ENCODE data around the gene C1GALT1.
"Not testable (repeated sequence)": the region's sequence is repeated elsewhere in the genome, so short reads cannot be mapped to it uniquely, and the experiment has no call there.

C1GALT1 gene

DNA sequence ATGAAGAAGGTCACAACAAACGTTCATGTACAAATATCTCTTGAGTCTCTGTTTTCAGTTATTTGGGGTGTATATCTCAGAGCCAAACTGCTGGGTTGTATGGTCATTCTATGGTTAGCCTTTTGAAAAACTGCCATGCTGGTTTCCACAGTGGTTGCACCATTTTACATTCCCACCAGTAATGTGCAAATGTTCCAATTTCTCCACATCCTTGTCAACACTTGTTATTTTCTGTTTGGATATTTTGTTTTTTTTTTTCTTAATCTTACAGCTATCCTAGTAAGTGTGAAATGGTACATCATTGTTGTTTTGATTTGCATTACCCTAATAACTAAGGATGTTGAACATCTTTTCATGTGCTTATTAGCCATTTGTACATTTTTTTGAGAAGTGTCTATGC lies 13.0 kb upstream of the C1GALT1 start:
- DNase-seq (ENCODE audit: low read depth, low spot score), result no peak

DNA sequence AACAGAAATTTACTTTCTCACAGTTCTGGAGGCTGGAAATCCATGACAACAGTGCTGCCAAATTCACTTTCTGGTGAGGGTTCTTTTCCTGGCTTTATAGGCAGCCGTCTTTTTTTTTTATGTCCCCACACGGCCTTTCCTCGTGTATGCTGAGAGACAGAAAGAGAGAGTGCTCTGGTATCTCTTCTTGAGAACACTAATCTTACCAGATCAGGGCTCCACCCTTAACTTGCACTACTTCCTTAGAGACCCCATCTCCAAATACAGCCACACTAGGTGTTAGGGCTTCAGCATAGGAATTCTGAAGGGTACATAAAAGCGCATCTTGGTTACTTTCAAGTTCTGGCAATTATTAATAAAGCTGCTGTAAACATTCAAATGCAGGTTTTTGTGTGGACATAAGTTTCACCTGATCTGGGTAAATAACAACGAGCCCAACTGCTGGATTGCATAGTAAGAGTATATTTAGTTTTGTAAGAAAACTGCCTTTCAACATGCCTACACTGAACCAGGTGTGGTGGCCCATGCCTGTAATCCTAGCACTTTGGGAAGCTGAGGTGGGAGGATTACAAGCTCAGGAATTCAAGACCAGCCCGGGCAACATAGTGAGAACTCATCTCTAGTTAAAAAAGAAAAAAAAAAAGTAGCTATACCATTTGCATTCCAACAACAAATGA lies 8.2 kb upstream of the C1GALT1 start:
- no peak for DNase-seq (ENCODE audit: low read depth, low spot score)

DNA sequence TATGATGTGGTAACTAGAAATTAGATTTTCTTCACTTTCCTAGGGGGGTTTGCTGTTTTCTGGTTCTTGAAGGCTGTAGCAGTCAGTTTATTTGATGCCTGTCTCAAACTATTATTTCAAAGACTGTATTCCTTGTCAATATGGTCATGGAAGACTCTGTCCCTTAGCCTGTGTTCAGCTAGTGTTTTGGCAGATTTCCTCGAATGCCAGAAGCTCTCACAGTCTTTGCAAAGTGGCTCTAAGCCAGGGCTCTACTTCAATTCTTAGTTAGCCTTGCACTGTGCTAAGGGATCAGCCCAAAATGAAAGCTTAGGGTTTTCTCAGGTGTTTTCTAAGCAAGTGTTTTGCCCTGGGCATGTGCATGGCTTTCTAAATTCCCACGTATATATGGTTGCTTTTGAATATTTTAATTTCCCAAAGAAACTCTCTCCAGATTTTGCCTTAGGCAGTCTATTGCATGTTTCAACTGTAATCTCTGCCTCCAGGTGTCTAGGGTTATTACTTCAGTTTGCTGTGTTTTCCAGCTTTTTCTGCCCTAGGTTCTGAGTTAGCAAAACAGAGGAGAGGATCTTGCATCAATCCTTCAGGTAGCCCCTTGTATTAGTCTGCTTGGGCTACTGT lies 7.2 kb upstream of the C1GALT1 start:
- DNase-seq (ENCODE audit: low read depth, low spot score), result no peak

DNA sequence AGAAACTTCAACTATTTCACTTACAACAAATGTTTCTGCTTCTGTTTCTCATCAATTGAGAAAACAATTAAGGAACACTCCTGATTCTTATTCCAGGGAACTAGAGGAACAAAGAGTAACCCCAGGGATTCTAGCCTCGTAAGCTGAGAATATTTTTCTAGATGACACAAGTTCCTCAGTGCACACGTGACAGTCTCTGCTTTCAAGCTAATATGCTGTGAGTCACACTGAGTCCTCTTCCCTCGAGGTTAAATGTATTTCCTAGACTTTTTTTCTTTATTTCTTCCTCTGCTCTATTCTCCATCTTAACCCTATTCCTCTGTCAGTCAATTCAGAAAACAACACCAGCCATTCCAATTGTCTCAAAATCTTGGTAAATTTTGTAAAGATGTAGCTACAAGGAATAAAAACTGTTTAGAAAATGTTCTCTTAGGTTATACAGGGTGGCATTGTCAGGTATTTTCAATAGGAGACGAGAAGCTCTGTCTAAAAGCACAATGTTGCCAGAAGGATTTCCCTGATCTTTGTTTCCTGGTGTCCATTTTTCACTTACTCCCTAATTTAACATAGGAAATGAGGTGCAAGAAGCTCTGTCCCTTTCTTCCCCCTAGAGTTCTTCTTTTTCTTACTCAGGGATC lies 5.8 kb upstream of the C1GALT1 start:
- DNase-seq (ENCODE audit: low read depth, low spot score), result no peak

DNA sequence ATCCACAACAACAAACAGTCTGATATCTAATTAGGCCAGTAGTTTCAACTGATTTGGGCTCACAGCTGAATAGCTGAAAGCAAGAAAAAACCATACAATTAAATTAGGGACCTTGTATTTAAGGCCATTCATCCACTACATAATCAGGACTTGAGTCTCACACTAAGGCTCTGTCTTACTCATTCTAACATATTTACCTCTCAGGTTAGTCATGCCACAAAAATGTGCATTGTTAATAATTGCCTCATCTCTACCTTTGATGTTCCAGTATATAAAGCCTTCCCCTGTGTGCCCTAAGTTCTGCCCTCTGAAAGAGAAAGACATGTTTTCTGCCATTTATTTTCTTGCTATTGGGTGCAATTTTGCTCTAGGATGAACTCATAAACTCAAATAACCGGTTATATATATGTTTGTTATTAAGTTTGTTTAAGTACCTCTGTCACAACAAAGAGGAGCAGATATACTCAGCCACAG lies 5.3 kb upstream of the C1GALT1 start:
- DNase-seq (ENCODE audit: low read depth, low spot score), result no peak

DNA sequence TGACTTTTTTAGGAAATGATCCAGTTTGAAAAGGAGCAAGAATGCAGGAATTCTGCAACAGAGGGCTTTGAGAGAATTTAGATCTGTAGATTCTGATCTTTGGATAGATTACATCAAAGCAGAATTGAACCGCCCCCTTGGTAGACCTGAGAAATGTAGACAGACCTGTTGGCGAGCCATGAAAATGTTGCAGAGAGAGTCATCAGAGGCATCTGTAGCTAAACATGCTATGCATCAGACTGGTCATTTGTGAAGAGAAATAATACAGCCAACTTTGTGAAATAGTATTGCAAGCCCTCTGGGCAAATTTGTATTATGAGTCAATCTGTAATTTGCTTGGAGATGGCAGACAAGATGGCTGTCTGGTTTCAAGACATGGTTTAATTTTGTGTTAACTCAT lies 4.3 kb upstream of the C1GALT1 start:
- peak; percentile 25 for DNase-seq (ENCODE audit: low read depth, low spot score)

DNA sequence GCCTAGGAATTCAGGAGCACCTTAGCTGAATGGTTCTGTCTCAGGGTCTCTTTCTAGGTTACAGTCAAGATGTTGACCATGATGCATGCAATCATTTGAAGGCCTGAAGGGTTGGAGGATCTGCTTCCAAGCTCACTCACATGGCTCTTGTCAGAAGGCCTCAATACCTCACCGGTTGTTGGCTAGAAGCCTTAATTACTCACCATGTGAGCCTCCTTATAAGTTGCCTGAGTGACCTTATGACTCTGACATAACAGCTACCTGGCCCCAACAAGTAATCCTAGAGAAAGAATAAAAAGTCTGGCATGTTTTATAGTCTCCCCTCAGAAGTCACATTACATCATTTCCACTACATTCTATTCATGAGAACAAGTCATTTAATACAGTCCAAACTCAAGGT lies 3.4 kb upstream of the C1GALT1 start:
- DNase-seq (ENCODE audit: low read depth, low spot score), result no peak

DNA sequence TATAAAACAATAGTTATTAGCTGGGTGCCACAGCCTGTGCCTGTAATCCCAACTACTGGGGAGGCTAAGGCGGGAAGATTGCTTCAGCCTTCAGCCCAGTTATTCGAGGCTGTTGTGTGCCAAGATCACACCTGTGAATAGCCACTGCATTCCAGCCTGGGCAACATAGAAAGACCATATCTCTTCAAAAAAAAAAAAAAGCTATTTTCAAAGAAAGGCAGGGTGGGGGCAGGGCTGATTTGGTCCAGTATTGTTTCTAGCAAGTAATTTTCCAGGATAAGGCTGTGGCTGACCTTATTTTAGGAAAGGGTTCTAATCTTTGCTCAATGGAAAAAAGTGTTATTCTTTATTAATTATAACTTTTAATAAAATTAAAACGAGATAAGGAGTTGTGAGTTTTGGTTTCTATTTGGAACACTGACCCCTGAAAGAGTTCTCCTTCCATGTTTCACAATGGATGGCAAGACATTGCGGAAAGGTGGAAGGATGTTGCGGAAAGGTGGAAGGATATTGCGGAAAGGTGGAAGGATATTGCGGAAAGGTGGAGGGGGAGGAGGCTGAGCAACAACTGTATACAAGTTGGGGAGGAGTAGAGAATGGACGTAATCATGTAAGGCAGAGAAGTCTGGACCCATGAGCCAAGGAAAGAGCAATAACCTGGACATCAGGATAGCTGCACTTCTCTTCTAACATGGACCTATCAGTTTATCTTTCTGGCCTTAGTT lies 1.5 kb upstream of the C1GALT1 start:
- DNase-seq (ENCODE audit: low read depth, low spot score), result no peak

DNA sequence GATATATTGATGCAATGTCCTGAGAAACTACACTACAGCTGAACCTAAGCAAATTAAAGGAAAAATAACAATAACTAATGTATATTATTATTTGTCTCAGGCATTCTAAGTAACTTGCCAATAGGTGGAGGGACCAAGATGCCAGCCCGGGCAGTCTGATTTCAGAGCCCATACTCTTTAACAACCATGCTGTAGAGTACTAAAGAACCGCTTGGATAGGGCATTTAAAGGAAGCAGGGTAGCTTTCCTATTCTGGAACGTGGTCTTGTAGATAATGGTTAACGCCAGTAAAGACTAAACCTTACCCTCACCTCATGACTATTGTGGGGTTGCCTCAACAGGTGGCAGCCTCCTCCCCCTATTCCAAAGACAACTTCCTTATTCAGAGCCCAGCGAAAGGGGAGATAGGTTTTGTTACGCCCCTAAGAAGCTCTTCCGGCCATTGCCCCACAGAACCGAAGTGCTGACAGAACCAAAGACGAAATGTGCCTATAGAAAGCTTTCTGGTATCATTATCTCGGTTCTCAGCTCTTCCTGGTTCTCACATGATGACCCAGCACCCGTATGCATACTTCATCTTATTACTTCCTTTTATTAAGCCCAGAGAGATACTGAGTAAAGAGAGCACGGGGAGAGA lies 707 bp upstream of the C1GALT1 start:
- no peak for DNase-seq (ENCODE audit: low read depth, low spot score)

DNA sequence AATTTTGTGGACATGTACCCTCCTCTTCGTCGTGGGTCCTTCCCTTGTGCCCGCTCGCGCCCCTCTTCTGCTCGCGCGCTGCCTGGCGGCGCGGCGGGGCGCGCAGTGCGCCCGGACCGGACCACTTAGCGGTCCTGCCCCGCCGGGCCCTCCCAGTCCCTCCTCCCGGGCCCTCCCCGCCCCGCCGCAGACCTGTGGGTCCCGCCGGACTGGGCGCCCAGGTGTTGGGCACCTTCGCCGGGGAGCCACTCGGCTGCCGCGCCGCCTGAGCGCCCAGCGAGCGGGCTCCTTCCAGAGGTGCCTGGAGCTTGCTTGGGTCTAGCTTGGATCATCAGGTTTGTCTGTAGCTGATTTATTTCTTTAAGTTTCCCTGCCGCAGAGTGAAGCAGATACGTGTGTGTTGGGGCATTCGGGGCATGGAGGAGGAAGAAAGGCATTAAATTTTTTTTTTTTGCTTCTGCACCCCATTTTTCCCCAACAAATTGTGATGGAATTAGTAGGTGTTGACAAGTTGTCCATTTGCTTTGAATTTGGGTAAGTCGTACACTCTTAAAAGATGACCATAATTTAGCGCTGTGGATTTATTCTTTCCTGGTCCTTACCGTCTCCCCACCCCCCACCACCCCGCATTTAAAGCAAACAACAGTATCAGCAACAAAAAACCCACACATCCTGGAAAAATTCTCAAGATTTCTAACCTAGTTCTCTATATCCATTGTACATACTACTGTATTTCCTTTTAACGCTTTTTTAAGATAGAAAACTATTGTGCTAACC lies 905 bp downstream of the C1GALT1 start:
- no peak for DNase-seq (ENCODE audit: low read depth, low spot score)

DNA sequence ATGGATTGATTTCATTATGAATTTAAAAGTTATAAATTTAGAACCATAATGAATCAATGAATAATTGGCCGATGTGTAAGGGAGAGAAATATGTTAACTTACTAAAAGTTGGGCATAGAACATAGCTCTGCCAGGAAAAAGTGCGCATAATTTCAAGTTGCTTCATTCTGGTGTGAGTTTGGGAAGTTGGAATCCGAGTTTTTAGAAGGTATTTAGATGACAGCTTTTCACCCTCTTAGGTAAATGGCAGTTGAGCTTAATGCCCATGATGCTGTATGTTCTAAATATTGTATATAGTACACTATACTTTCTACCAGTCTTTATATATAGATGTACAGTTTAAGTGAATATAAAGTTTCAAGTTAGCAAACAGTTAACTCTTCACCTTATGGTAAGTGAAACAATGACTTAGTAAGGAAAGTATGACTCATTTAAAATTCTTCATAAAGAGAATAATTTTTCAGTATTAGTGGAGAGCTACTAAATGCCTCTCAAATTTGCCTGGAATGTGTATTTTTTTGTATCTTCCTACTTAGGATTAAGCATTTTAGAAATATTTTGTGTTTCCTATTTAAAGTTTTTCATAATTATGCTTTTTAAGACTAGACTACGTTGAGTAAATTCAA lies 1.6 kb downstream of the C1GALT1 start:
- DNase-seq (ENCODE audit: low read depth, low spot score), result no peak

DNA sequence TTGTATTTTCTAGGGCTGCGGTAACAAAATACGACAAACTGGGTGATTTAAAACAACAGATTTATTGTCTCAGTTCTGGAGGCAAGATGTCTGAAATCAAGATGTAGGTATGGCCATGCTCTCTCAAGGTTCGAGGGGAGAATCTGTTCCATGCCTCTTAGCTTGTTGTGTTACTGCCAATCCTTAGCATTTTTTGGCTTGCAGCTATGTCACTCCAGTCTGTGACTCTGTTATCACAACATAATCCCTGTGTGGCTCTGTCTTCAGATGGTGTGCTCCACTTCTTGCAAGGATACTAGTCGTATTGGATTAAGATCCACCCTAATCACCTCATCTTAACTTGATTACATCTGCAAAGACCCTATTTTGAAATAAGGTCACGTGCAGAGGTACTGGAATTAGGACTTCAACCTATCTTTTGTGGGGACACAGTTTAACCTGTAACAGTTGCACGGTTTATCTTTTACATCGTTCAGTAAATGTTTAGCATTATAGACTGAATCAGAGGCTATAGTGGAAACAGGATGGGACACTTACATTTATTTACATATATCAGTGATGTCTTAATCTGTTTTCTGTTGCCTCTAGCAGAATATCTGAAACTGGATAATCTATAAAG lies 3.1 kb downstream of the C1GALT1 start:
- no peak for DNase-seq (ENCODE audit: low read depth, low spot score)

DNA sequence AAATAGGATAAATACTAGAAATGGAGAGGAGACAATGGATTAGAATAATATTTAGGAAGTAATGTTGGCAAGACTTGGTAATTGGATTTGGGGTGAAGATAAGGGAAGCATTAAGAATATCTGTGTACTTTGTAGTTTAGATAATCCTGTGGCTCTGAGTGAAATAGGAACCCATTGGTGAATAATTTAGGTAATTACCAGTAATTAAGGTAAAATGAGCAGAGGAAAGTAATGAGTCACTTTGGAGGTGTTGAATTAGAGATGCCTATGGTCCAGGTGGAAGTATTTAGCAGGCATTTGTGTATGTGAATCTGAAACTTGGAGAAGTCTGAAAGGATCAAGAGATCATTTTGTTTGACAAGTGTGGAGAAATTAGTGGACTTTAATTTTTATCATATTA lies 5.7 kb downstream of the C1GALT1 start:
- no peak for DNase-seq (ENCODE audit: low read depth, low spot score)

DNA sequence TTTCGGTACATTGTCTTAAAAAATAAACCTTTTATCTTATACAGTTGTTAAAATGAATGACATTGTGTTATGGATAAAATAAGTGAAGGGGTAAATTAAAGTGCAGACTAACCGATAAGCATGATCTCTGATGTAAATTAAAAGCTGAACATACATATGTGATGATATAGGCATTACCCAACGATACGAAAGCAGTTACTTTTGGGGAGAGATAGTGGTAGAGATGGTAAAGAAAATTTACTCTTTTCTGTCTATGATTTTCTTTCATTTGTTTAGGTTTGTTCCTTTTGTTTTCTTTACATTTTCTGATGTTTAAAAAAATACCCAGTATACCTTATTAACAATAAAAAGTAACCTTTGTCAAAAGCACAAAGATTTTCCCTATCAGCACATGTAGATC lies 6.4 kb downstream of the C1GALT1 start:
- no peak for DNase-seq (ENCODE audit: low read depth, low spot score)

DNA sequence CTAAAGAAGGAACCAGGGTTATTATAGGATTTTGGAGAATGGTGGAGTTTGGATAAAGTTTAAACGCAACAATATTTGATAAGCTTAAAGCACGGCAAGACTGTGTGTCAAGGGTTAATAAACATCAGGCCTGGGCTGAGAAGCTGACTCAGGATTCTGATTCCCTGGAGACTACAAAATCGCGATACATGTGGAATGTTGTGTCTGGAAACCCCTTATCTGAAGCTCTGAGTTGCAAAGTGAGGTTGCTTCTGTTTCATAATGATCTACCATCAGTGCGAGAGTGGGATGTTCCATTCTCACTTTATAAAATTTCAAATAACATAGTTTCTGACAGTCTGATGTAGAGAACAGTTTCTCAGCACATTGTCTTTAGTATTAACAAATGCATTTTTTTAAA lies 7.8 kb downstream of the C1GALT1 start:
- peak; percentile 49 for DNase-seq (ENCODE audit: low read depth, low spot score)

DNA sequence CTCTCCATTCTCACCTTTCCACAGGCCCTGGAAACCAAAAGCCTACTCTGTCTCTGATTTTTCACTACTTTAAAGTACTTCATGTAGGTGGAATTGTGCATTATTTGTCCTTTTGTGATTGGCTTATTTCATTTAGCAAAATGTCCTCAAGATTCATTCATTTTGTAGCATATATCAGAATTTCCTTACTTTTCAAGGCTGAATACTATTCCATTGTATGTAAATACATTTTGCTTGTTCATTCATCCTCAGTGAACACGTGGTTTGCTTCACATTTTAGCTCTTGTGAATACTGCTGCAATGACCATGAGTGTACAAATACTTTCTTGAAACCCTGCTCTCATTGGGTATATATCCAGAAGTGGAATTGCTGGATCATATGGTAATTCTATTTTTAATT lies 8.8 kb downstream of the C1GALT1 start:
- no peak for DNase-seq (ENCODE audit: low read depth, low spot score)

DNA sequence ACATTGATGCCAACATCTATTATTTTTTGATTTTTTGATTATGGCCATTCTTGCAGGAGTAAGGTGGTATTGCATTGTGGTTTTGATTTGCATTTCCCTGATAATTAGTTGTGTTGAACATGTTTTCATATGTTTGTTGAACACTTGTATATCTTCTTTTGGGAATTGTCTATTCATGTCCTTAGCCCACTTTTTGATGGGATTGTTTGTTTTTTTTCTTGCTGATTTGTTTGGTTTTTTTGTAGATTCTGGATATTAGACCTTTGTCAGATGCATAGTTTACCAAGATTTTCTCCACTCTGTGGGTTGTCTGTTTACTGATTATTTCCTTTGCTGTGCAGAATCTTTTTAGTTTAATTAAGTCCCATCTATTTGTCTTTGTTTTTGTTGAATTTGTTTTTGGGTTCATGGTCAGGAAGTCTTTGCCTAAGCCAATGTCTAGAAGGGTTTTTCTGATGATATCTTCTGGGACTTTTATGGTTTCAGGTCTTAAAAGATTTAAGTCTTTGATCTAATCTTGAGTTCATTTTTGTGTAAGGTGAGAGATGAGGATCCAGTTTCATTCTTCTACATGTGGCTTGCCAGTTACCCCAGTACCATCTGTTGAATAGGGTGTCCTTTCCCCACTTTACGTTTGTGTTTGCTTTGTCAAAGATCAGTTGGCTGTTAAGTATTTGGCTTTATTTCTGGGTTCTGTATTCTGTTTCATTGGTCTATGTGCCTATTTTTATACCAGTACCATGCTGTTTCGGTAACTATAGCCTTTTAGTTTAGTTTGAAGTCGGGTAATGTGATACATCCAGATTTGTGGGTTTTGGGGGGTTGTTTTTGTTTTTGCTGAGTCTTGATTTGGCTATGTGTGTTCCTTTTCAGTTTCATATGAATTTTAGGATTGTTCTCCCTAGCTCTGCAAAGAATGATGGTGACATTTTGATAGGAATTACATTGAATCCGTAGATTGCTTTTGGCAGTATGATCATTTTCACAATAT lies 10.7 kb downstream of the C1GALT1 start:
- not testable (repeated sequence) for DNase-seq (ENCODE audit: low read depth, low spot score)

DNA sequence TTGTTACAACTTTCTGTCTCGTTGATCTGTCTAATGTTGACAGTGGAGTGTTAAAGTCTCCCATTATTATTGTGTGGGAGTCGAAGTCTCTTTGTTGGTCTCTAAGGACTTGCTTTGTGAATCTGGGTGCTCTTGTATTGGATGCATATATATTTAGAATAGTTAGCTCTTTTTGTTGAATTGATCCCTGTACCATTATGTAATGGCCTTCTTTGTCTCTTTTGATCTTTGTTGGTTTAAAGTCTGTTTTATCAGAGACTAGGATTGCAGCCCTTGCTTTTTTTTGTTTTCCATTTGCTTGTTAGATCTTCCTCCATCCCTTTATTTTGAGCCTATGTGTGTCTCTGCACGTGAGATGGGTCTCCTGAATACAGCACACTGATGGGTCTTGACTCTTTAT lies 17.2 kb downstream of the C1GALT1 start:
- DNase-seq (ENCODE audit: low read depth, low spot score), result not testable (repeated sequence)

DNA sequence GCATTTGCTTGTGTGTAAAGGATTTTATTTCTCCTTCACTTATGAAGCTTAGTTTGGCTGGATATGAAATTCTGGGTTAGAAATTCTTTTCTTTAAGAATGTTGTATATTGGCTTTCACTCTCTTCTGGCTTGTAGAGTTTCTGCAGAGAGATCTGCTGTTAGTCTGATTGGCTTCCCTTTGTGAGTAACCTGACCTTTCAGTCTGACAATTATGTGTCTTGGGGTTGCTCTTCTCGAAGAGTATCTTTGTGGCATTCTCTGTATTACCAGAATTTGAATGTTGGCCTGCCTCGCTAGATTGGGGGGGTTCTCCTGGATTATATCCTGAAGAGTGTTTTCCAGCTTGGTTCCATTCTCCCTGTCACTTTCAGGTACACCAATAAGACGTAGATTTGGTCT lies 17.9 kb downstream of the C1GALT1 start:
- DNase-seq (ENCODE audit: low read depth, low spot score), result not testable (repeated sequence)

All from ELF-1 (cell line).